Immature natural killer cell (primary cell): ENCODE measurements around the gene MEMO1. TPM values are rescaled to one million over a fixed set of nuclear protein-coding genes. Genes with fewer than 3 reads are reported as not detected.
"Not testable (repeated sequence)": the region's sequence is repeated elsewhere in the genome, so short reads cannot be mapped to it uniquely, and the experiment has no call there.

Experiments
- DNase-seq, 3 donors: peaks; one replicate each; pipeline ENCODE4 v3.0.0; 2022; ENCODE audit warnings: mixed read lengths in 1 of 3
- H3K27ac Mint-ChIP-seq, 6 donors: one replicate each; pipeline ENCODE4 v1.8.0; 2020; ENCODE audit warnings: mixed read lengths in 6 of 6, mild to moderate bottlenecking in 5 of 6, inconsistent platforms in 4 of 6, moderate library complexity in 3 of 6
- H3K27me3 Mint-ChIP-seq, 3 donors: one replicate each; pipeline ENCODE4 v1.8.0; 2020 to 2021; ENCODE audit warnings: low read depth in 3 of 3, mild to moderate bottlenecking in 3 of 3, mixed read lengths in 3 of 3, moderate library complexity in 3 of 3, inconsistent platforms in 1 of 3
- H3K36me3 Mint-ChIP-seq, 3 donors: one replicate each; pipeline ENCODE4 v1.8.0; 2020; ENCODE audit warnings: mixed read lengths in 3 of 3, inconsistent platforms in 2 of 3, mild to moderate bottlenecking in 2 of 3
- H3K4me1 Mint-ChIP-seq, 2 donors: one replicate each; pipeline ENCODE4 v1.8.0; 2020; ENCODE audit warnings: inconsistent platforms in 2 of 2, mild to moderate bottlenecking in 2 of 2, mixed read lengths in 2 of 2, moderate library complexity in 1 of 2
- H3K4me3 Mint-ChIP-seq, 5 donors: one replicate each; pipeline ENCODE4 v1.8.0; 2020; ENCODE audit warnings: mild to moderate bottlenecking in 5 of 5, mixed read lengths in 5 of 5, inconsistent platforms in 3 of 5, moderate library complexity in 3 of 5
- H3K9me3 Mint-ChIP-seq, 6 donors: one replicate each; pipeline ENCODE4 v1.8.0; 2020; ENCODE audit warnings: mild to moderate bottlenecking in 6 of 6, mixed read lengths in 6 of 6, inconsistent platforms in 4 of 6, moderate library complexity in 3 of 6
- polyA plus RNA-seq, 3 donors: library from polyadenylated mRNA; unstranded; fragments of 300-500 nt; fragmentation: Illumina TruSeq; gene quantifications; one replicate each; pipeline ENCODE4 v1.2.3, GENCODE V29; 2021

MEMO1 gene
- polyA plus RNA-seq, 3 donors from 2014 or later, result 32.8 to 49.1 (median 35.6) TPM

GRCh38 chr2:31987454-31988220, 23.2 kb downstream of the MEMO1 start:
- no peak for DNase-seq
- Mint-ChIP-seq H3K9me3 (no peaks in the 10 kb centered on the region), H3K36me3 (peaks cover 0 to 4% (median 0%) of the 10 kb centered on the region in 3 donors), H3K27me3 (peaks cover 0 to 1% (median 0%) of the 10 kb centered on the region in 3 donors), H3K27ac (peak overlapping the region in 2 of 6 donors; percentile 12 to 31), H3K4me3 (no peak overlapping the region), H3K4me1 (peaks cover 22 to 63% of the 10 kb centered on the region in 2 donors)

DNA sequence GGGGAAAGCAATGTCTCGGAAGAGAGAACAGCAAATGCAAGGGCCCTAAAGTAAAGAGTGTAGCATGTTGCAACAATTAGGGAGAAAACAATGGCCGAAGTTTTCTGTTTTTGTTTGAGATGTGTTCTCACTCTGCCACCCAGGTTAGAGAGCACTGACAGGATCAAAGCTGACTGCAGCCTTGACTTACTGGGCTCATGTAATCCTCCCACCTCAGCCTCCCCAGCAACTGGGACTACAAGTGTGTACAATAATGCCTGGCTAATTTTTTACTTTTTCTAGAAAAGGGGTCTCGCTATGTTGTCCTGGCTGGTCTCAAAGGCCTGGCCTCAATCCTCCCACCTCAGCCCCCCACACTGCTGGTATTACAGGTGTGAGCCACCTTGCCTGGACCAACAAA, 23.9 kb downstream of the MEMO1 start:
- H3K27me3 Mint-ChIP-seq, result peaks cover 0 to 1% (median 0%) of the 10 kb centered on the region in 3 donors
- H3K4me3 Mint-ChIP-seq, result no peak overlapping the region
- H3K9me3 Mint-ChIP-seq, result no peaks in the 10 kb centered on the region
- H3K27ac Mint-ChIP-seq, result peak overlapping the region in 2 of 6 donors; percentile 40 to 47
- peaks cover 19 to 58% of the 10 kb centered on the region in 2 donors for H3K4me1 Mint-ChIP-seq
- no peak for DNase-seq
- H3K36me3 Mint-ChIP-seq, result peaks cover 0 to 4% (median 0%) of the 10 kb centered on the region in 3 donors

DNA sequence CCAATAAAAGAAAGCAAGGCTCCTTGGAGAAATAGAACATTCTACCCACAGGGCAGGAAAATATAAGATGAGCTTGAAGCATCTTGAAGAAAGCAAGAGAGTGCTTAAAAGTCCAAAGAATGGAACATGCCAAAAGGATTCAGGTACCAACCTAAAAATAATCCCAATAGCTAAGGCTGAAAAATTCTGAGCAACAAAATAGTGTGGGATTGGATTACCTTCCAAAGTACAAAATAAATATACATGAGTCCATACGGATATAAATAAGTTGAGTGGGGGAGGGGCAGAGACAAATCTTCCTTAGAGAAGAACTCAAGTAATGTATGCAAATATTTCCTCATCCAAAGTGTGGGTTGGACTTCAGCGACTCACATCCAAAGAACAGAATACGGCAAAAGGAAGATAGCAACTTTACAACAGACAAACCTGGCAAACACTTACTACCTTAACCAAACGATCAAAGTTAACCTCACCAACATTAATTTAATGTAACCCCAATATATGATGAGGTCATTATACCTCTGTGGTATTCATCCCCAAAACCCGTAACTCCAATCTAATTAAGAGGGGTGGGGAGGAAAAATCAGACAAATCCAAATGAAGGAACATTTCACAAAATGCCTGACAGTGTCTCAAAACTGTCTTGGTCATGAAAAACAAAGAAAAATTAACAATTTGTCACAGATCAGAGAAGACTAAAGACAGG, 26.9 kb downstream of the MEMO1 start:
- H3K4me3 Mint-ChIP-seq, result no peak overlapping the region
- H3K4me1 Mint-ChIP-seq, result peaks cover 29 to 60% of the 10 kb centered on the region in 2 donors
- H3K27ac Mint-ChIP-seq, result no peak overlapping the region
- no peak for DNase-seq
- no peaks in the 10 kb centered on the region for H3K36me3 Mint-ChIP-seq
- H3K9me3 Mint-ChIP-seq, result no peaks in the 10 kb centered on the region
- H3K27me3 Mint-ChIP-seq, result peaks cover 0 to 1% (median 0%) of the 10 kb centered on the region in 3 donors

DNA sequence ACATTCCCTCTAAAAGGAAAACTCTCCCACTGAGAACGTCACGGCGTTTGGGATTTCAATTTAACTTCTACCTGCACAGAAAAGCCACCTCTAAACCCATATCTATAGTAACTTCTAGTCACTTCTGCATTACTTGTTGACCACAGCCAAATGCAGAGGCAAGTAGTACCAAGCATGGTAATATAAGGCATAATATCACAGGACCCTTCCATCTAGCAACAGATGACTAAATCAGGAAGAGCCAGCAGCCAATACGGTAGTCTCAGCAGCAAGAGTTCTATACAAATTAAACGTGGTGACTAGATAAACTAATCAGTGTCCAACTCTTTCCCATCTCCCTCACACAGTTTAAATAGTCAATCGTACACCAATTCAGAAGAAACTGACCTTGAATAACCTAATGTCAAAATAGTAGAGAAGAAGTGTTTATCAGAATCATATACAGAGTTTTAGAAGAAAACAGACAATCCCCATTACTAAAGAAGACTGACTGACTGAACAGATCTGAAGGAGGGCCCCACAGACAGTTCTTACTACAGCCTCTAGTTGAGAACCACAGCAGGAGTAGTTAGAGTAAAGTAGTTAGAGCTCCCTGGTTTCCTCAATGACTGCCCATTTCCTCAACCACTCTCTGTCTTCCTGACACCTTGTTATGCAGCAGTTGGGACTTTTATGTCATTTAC, 30.0 kb downstream of the MEMO1 start:
- peaks cover 23 to 53% of the 10 kb centered on the region in 2 donors for H3K4me1 Mint-ChIP-seq
- peak; percentile 29 to 33 (median 31) for DNase-seq
- H3K27ac Mint-ChIP-seq, result peak overlapping the region; percentile 56 to 86 (median 72)
- peak overlapping the region in 3 of 5 donors; percentile 3 to 27 (median 14) for H3K4me3 Mint-ChIP-seq
- peaks cover 0 to 1% (median 0%) of the 10 kb centered on the region in 6 donors for H3K9me3 Mint-ChIP-seq
- no peaks in the 10 kb centered on the region for H3K36me3 Mint-ChIP-seq
- H3K27me3 Mint-ChIP-seq, result peaks cover 0 to 1% (median 0%) of the 10 kb centered on the region in 3 donors

GRCh38 chr2:31979956-31980355, 30.9 kb downstream of the MEMO1 start:
- H3K9me3 Mint-ChIP-seq, result peaks cover 0 to 1% (median 0%) of the 10 kb centered on the region in 6 donors
- H3K36me3 Mint-ChIP-seq, result no peaks in the 10 kb centered on the region
- no peak for DNase-seq
- peaks cover 25 to 57% of the 10 kb centered on the region in 2 donors for H3K4me1 Mint-ChIP-seq
- peak overlapping the region in 3 of 6 donors; percentile 16 to 56 (median 30) for H3K27ac Mint-ChIP-seq
- peaks cover 0 to 1% (median 0%) of the 10 kb centered on the region in 3 donors for H3K27me3 Mint-ChIP-seq
- H3K4me3 Mint-ChIP-seq, result no peak overlapping the region

GRCh38 chr2:31979018-31979417, 31.8 kb downstream of the MEMO1 start:
- peak overlapping the region in 2 of 6 donors; percentile 6 to 46 for H3K27ac Mint-ChIP-seq
- H3K4me1 Mint-ChIP-seq, result peaks cover 27 to 56% of the 10 kb centered on the region in 2 donors

GRCh38 chr2:31978436-31978835, 32.4 kb downstream of the MEMO1 start:
- Mint-ChIP-seq H3K36me3 (no peaks in the 10 kb centered on the region), H3K4me3 (no peak overlapping the region), H3K27ac (no peak overlapping the region), H3K9me3 (peaks cover 0 to 1% (median 0%) of the 10 kb centered on the region in 6 donors), H3K4me1 (peaks cover 28 to 57% of the 10 kb centered on the region in 2 donors), H3K27me3 (no peaks in the 10 kb centered on the region)
- DNase-seq, result no peak

More at GRCh38 chr2:31979018-31979417, 31.8 kb downstream of the MEMO1 start:
- no peak overlapping the region for H3K4me3 Mint-ChIP-seq
- DNase-seq, result no peak
- H3K36me3 Mint-ChIP-seq, result no peaks in the 10 kb centered on the region
- peaks cover 0 to 1% (median 0%) of the 10 kb centered on the region in 6 donors for H3K9me3 Mint-ChIP-seq
- H3K27me3 Mint-ChIP-seq, result peaks cover 0 to 1% (median 0%) of the 10 kb centered on the region in 3 donors

DNA sequence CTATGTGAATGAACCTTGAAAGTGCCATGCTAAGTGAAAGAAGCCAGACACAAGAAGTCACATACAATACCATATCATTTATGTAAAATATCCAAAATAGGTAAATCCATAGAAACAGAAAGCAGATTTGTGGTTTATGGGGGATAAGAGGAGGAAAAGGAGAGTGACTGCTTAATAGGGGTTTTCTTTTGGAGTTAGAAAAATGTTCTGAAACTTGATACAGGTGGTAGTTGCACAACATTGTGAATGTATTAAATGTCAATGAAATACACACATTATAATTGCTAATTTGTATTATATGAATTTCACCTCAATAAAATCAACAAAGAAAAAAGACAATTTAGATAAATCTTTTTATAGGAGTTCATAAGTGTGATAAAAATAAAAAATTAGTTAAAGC, 37.1 kb downstream of the MEMO1 start:
- Mint-ChIP-seq H3K36me3 (no peaks in the 10 kb centered on the region), H3K27me3 (no peaks in the 10 kb centered on the region), H3K4me1 (peaks cover 16 to 37% of the 10 kb centered on the region in 2 donors), H3K9me3 (peaks cover 0 to 1% (median 0%) of the 10 kb centered on the region in 6 donors), H3K4me3 (no peak overlapping the region), H3K27ac (peak overlapping the region in 1 of 6 donors; percentile 6)
- no peak for DNase-seq

GRCh38 chr2:31972059-31972458, 38.7 kb downstream of the MEMO1 start:
- H3K9me3 Mint-ChIP-seq, result peaks cover 0 to 1% (median 0%) of the 10 kb centered on the region in 6 donors
- H3K4me1 Mint-ChIP-seq, result peaks cover 16 to 32% of the 10 kb centered on the region in 2 donors
- DNase-seq, result no peak
- H3K27ac Mint-ChIP-seq, result no peak overlapping the region
- H3K36me3 Mint-ChIP-seq, result no peaks in the 10 kb centered on the region
- peaks cover 0 to 3% (median 0%) of the 10 kb centered on the region in 3 donors for H3K27me3 Mint-ChIP-seq
- no peak overlapping the region for H3K4me3 Mint-ChIP-seq

DNA sequence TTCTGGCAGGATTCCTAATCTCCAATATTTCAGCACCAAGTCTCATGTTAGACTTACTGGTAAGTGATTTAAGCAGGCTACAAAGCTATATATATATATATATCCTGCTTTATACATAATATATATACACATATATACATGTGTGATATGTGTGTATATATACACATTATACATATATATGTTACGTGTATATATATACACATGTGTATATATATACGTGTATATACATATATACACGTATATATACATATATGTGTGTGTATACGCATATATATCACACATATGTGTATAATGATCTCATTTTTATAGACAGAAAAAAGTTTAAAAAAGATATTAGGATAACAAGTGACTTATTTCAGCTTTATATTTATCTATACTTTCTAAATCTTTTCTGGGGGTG, 41.6 kb downstream of the MEMO1 start:
- Mint-ChIP-seq H3K4me3 (no peak overlapping the region), H3K27ac (peak overlapping the region in 2 of 6 donors; percentile 31 to 71), H3K36me3 (no peaks in the 10 kb centered on the region), H3K4me1 (peaks cover 16 to 21% of the 10 kb centered on the region in 2 donors), H3K9me3 (no peaks in the 10 kb centered on the region), H3K27me3 (peaks cover 0 to 5% (median 0%) of the 10 kb centered on the region in 3 donors)
- no peak for DNase-seq

DNA sequence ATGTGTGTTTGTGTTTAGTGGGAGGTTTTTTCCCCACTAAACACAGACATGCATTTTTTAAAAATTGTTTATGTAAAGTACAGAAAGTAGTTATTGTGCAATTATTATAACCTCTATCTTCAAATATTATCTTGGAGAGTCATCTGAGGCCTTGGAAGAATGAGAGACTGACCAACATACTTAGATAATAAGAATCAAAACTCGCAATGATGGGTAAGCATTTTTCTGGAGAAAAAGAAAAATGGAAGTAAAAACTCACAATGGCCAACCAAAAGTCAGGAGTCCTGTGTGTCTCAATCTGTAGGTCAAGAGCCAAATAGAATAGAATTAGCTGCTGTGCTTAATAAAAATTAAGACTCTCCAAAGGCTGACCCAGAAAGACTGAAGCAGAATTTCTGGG, 43.0 kb downstream of the MEMO1 start:
- Mint-ChIP-seq H3K9me3 (no peaks in the 10 kb centered on the region), H3K36me3 (no peaks in the 10 kb centered on the region), H3K4me3 (no peak overlapping the region), H3K4me1 (peaks cover 18 to 19% of the 10 kb centered on the region in 2 donors), H3K27me3 (peaks cover 0 to 5% (median 0%) of the 10 kb centered on the region in 3 donors), H3K27ac (no peak overlapping the region)
- no peak for DNase-seq

- H3K27ac Mint-ChIP-seq, DNase-seq, H3K27me3 Mint-ChIP-seq, H3K4me3 Mint-ChIP-seq, H3K9me3 Mint-ChIP-seq, H3K36me3 Mint-ChIP-seq: not testable (repeated sequence)
- peaks cover 28 to 33% of the 10 kb centered on the region in 2 donors for H3K4me1 Mint-ChIP-seq
These were observed 44.4 kb downstream of the MEMO1 start for GRCh38 chr2:31966402-31966801.

- Mint-ChIP-seq H3K4me1 (peaks cover 32 to 38% of the 10 kb centered on the region in 2 donors), H3K36me3 (no peaks in the 10 kb centered on the region), H3K27ac (peak overlapping the region in 4 of 6 donors; percentile 35 to 77 (median 40)), H3K4me3 (no peak overlapping the region), H3K27me3 (peaks cover 0 to 5% (median 0%) of the 10 kb centered on the region in 3 donors), H3K9me3 (no peaks in the 10 kb centered on the region)
- DNase-seq, result no peak
These were observed 45.7 kb downstream of the MEMO1 start for GRCh38 chr2:31965094-31965493.
